GM21529 (cell line): ENCODE data around the gene ZNF787.

Experiments
- ATAC-seq: cut with Tn5 transposase; IDR thresholded peaks from one replicate; pipeline ENCODE4 v1.9.1; 2021; ENCODE audit not compliant: unreplicated experiment

The ZNF787 gene

GRCh38 chr19:56089344-56089743, 31.8 kb downstream of the ZNF787 start:
- no peak for ATAC-seq

DNA sequence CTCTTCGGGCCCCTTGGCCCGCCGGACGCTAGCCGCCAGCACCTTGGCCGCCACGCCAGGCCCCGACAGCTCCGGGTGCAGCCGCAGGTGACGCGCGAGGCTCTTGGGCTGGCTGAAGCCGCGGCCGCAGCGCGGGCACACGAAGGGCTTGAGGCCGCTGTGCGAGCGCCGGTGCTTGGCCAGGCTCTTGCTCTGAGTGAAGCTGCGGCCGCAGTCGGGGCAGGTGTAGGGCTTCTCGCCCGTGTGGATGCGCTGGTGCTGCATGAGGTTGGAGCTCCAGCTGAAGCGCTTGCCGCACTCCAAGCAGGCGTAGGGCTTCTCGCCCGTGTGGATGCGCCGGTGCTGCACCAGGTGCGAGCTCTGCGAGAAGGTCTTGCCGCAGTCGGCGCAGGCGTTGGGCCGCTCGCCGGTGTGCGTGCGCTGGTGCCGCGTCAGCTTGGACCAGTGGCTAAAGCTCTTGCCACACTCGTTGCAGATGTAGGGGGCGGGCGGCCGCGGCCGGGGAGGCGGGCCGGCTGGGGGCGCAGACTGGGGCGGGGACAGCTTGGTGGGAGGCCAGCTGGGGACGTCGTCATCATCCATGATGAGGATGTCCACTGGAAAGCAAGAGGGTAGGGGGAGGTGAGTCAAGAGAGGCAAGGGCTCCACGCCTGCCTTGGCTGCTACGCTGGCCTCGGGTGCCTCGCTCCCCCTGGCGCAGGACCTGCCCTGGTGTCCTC, 32.4 kb downstream of the ZNF787 start:
- ATAC-seq, result no peak

- ATAC-seq, result no peak
These were observed 33.2 kb downstream of the ZNF787 start for GRCh38 chr19:56087647-56088496.

GRCh38 chr19:56086671-56087430, 34.2 kb downstream of the ZNF787 start:
- no peak for ATAC-seq

DNA sequence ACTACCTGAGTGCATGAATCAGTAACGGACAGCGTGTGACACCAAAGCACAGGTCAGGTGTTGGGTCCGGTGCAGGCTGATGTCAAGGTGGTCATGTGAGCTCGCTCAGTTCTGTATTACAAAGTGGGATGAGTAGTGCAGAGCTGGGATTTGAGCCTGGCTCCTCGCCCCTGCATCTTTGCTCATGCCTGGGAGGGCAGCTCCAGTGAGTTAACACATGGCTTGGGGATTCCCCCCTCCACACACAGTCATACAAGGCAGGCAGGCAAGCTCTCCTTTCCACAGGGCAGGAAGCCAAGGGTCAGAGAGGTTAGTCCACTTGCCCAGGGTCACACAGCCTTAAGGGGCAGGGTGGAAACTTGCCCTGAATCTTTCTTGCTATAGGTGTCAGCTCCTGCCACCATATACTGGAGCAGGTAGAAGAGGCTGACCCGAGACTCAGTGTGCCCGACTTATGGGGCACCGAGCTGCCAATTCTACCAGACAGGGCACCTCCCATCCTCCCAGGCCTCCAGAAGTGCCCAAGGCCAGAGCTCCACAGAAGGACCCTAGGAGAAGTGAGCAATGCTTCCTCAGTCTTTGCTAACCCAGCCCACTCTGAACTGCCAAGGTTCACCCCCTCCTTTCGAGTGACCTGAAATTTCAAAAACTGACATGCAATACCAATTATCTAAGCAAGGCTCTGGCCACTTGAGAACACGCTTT, 35.4 kb downstream of the ZNF787 start:
- no peak for ATAC-seq

GRCh38 chr19:56084835-56085536, 36.1 kb downstream of the ZNF787 start:
- no peak for ATAC-seq

GRCh38 chr19:56083668-56084067, 37.4 kb downstream of the ZNF787 start:
- ATAC-seq, result no peak

GRCh38 chr19:56080669-56081401, 40.3 kb downstream of the ZNF787 start:
- peak; percentile 67 for ATAC-seq

GRCh38 chr19:56079609-56080008, 41.5 kb downstream of the ZNF787 start:
- ATAC-seq, result no peak

GRCh38 chr19:56076498-56076897, 44.6 kb downstream of the ZNF787 start:
- ATAC-seq, result no peak

GRCh38 chr19:56071151-56071550, 49.9 kb downstream of the ZNF787 start:
- no peak for ATAC-seq

- ATAC-seq, result no peak
These were observed 51.5 kb downstream of the ZNF787 start for GRCh38 chr19:56069642-56070041.

- no peak for ATAC-seq
These were observed 54.7 kb downstream of the ZNF787 start for GRCh38 chr19:56066152-56067023.

GRCh38 chr19:56053596-56053995, 67.5 kb downstream of the ZNF787 start:
- no peak for ATAC-seq
